Measurements from ENCODE around the gene C2orf74. TPM values are rescaled to one million over a fixed set of nuclear protein-coding genes. Genes with fewer than 3 reads are reported as not detected.

The C2orf74 gene
- total RNA-seq, 2 donors from 2014 or later, result 12.7 to 17.2 TPM

GRCh38 chr2:61210332-61210981 is 48.5 kb downstream of the C2orf74 start:
- no peak for ATAC-seq (ENCODE audit: insufficient number of reproducible peaks, low FRiP score, low read depth)

GRCh38 chr2:61214171-61214570 is 52.2 kb downstream of the C2orf74 start:
- Histone ChIP-seq H3K9me3 (no peaks in the 10 kb centered on the region), H3K27me3 (replicated peaks; ENCODE audit: insufficient read depth) (no peaks in the 10 kb centered on the region), H3K36me3 (peaks cover 18% of the 10 kb centered on the region), H3K4me3 (no peak overlapping the region), H3K4me1 (ENCODE audit: control insufficient read depth in 1 of 2, low read depth in 2 of 2) (no peaks in the 10 kb centered on the region), H3K27ac (no peak overlapping the region)
- ATAC-seq (ENCODE audit: insufficient number of reproducible peaks, low FRiP score, low read depth), result no peak
- no peak for DNase-seq (ENCODE audit: low spot score)
- no peak for TF ChIP-seq CTCF (IDR thresholded peaks at IDR 0.05)

More at GRCh38 chr2:61210332-61210981, 48.5 kb downstream of the C2orf74 start:
- H3K27me3 ChIP-seq (replicated peaks; ENCODE audit: insufficient read depth), result no peaks in the 10 kb centered on the region
- no peak for TF ChIP-seq CTCF (IDR thresholded peaks at IDR 0.05)
- DNase-seq (ENCODE audit: low spot score), result no peak
- H3K4me3 ChIP-seq, result no peak overlapping the region
- no peaks in the 10 kb centered on the region for H3K4me1 ChIP-seq (ENCODE audit: control insufficient read depth in 1 of 2, low read depth in 2 of 2)
- peaks cover 37% of the 10 kb centered on the region for H3K36me3 ChIP-seq
- H3K27ac ChIP-seq, result no peak overlapping the region
- H3K9me3 ChIP-seq, result no peaks in the 10 kb centered on the region

Other genes with a start within 250 kb of the C2orf74 start
- 10 to 100 TPM; 47.8 to 60.1 TPM for gene PEX13, start 144.5 kb upstream of the C2orf74 start, total RNA-seq
- 1 to 10 TPM; 2.6 to 3.0 TPM for gene PUS10, start 143.9 kb upstream of the C2orf74 start, total RNA-seq
- 10 to 100 TPM in 1 of 2 donors, 1 to 10 TPM in 1; 5.1 to 14.2 TPM for gene SANBR, start 96.3 kb upstream of the C2orf74 start, total RNA-seq

Data from thoracic aorta (tissue), 2 donors.